Esophagus (tissue), 2 donors: Measurements from ENCODE around the gene NCOA1. TPM values are rescaled to one million over a fixed set of nuclear protein-coding genes. Genes with fewer than 3 reads are reported as not detected.

Experiments
- polyA plus RNA-seq, 2 donors: library from polyadenylated mRNA; stranded (reverse); fragments of 200-250 nt; gene quantifications; one replicate each; pipeline ENCODE4 v1.2.3, GENCODE V29; 2013
- donor health status: healthy with polysubstance abuse.
- donor health status: Bipolar disorder and iron deficiency.

The NCOA1 gene
- polyA plus RNA-seq, 2 donors, result 8.7 to 13.7 TPM

Other genes with a start within 250 kb of the NCOA1 start
- gene ITSN2, start 130.7 kb upstream of the NCOA1 start, polyA plus RNA-seq, result 10 to 100 TPM; 33.2 to 61.0 TPM